Hepatocyte (in vitro differentiated cells): Measurements from ENCODE around the gene RHEBL1.

Source experiments
- EZH2 ChIP-seq: fragments of 200-600 bp; sonication (generic); IDR thresholded peaks from 2 replicates; pipeline ENCODE4 v1.6.1; 2016; ENCODE audit warnings: antibody characterized with exemption, mild to moderate bottlenecking, borderline replicate concordance
- EZH2phosphoT487 ChIP-seq: fragments of 200-600 bp; sonication (generic); IDR thresholded peaks from one replicate; pipeline ENCODE4 v1.6.1; 2018; ENCODE audit warnings: antibody characterized with exemption, mild to moderate bottlenecking, low read depth, moderate library complexity; ENCODE audit not compliant: unreplicated experiment, severe bottlenecking
- TF ChIP-seq, protein P1 (sequence below): fragments of 200-600 bp; sonication (generic); IDR thresholded peaks from 2 replicates; pipeline ENCODE4 v1.5.1; 2016; ENCODE audit warnings: antibody characterized with exemption, mild to moderate bottlenecking; ENCODE audit not compliant: poor library complexity

- TF ChIP-seq EZH2, result no peak
- TF ChIP-seq, protein P1, sequence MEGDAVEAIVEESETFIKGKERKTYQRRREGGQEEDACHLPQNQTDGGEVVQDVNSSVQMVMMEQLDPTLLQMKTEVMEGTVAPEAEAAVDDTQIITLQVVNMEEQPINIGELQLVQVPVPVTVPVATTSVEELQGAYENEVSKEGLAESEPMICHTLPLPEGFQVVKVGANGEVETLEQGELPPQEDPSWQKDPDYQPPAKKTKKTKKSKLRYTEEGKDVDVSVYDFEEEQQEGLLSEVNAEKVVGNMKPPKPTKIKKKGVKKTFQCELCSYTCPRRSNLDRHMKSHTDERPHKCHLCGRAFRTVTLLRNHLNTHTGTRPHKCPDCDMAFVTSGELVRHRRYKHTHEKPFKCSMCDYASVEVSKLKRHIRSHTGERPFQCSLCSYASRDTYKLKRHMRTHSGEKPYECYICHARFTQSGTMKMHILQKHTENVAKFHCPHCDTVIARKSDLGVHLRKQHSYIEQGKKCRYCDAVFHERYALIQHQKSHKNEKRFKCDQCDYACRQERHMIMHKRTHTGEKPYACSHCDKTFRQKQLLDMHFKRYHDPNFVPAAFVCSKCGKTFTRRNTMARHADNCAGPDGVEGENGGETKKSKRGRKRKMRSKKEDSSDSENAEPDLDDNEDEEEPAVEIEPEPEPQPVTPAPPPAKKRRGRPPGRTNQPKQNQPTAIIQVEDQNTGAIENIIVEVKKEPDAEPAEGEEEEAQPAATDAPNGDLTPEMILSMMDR, result no peak
- TF ChIP-seq EZH2phosphoT487, result no peak
These were observed 36.0 kb downstream of the RHEBL1 start for GRCh38 chr12:49033611-49034285.
